Measurements from ENCODE around the gene RAB20. TPM values are rescaled to one million over a fixed set of nuclear protein-coding genes. Genes with fewer than 3 reads are reported as not detected.
"Not testable (repeated sequence)": the region's sequence is repeated elsewhere in the genome, so short reads cannot be mapped to it uniquely, and the experiment has no call there.

RAB20 gene
- total and polyA plus RNA-seq, 7 experiments from 2014 or later = 1.3 to 13.6 (median 4.0) TPM

GRCh38 chr13:110535526-110535925, 26.0 kb downstream of the RAB20 start:
- Histone ChIP-seq H3K27me3 (ENCODE audit: control insufficient read depth in 2 of 2, insufficient read depth in 2 of 2, low read length in 2 of 2) (no peaks in the 10 kb centered on the region), H3K4me3 (ENCODE audit: low read length) (no peak overlapping the region), H3K4me1 (ENCODE audit: control insufficient read depth in 2 of 2, insufficient read depth in 2 of 2, low read length in 2 of 2) (peaks cover 0 to 4% of the 10 kb centered on the region in 2 donors), H3K27ac (ENCODE audit: low read depth, low read length) (no peak overlapping the region), H3K36me3 (ENCODE audit: control insufficient read depth in 2 of 3, insufficient read depth in 3 of 3, low read length in 3 of 3) (no peaks in the 10 kb centered on the region), H3K9me3 (ENCODE audit: control insufficient read depth in 2 of 3, low read length in 3 of 3) (no peaks in the 10 kb centered on the region)
- ChIA-PET CTCF (no interaction called here), POLR2A (no interaction called here)
- Mint-ChIP-seq H3K9me3 (peaks cover 0 to 1% (median 0%) of the 10 kb centered on the region in 11 donors), H3K27ac (peak overlapping the region in 1 of 9 donors; percentile 46), H3K4me1 (peaks cover 6 to 23% (median 22%) of the 10 kb centered on the region in 7 donors), H3K36me3 (peaks cover 0 to 8% (median 2%) of the 10 kb centered on the region in 5 donors), H3K27me3 (no peaks in the 10 kb centered on the region), H3K4me3 (no peak overlapping the region)
- DNase-seq (no peak), ATAC-seq (no peak)
- intact Hi-C loops (cut with micrococcal nuclease) = no loop called here

GRCh38 chr13:110533771-110534670, 27.5 kb downstream of the RAB20 start:
- no peak for DNase-seq

GRCh38 chr13:110532258-110532657, 29.3 kb downstream of the RAB20 start:
- H3K27me3 Mint-ChIP-seq; intact Hi-C loops (cut with micrococcal nuclease); DNase-seq; H3K27ac Mint-ChIP-seq; H3K4me3 ChIP-seq (ENCODE audit: low read length); H3K27ac ChIP-seq (ENCODE audit: low read depth, low read length); H3K36me3 ChIP-seq (ENCODE audit: control insufficient read depth in 2 of 3, insufficient read depth in 3 of 3, low read length in 3 of 3); H3K9me3 Mint-ChIP-seq; H3K4me3 Mint-ChIP-seq; ATAC-seq; H3K27me3 ChIP-seq (ENCODE audit: control insufficient read depth in 2 of 2, insufficient read depth in 2 of 2, low read length in 2 of 2); H3K4me1 ChIP-seq (ENCODE audit: control insufficient read depth in 2 of 2, insufficient read depth in 2 of 2, low read length in 2 of 2); POLR2A ChIA-PET; CTCF ChIA-PET; H3K36me3 Mint-ChIP-seq; H3K9me3 ChIP-seq (ENCODE audit: control insufficient read depth in 2 of 3, low read length in 3 of 3): not testable (repeated sequence)
- peaks cover 0 to 15% (median 12%) of the 10 kb centered on the region in 7 donors for H3K4me1 Mint-ChIP-seq

More at GRCh38 chr13:110533771-110534670, 27.5 kb downstream of the RAB20 start:
- Mint-ChIP-seq H3K27ac (no peak overlapping the region), H3K36me3 (peaks cover 0 to 10% (median 0%) of the 10 kb centered on the region in 5 donors), H3K27me3 (no peaks in the 10 kb centered on the region), H3K9me3 (peaks cover 0 to 3% (median 0%) of the 10 kb centered on the region in 11 donors), H3K4me3 (no peak overlapping the region), H3K4me1 (peaks cover 5 to 23% (median 21%) of the 10 kb centered on the region in 7 donors)
- ATAC-seq = no peak
- ChIA-PET POLR2A (no interaction called here), CTCF (no interaction called here)
- no peaks in the 10 kb centered on the region for H3K9me3 ChIP-seq (ENCODE audit: control insufficient read depth in 2 of 3, low read length in 3 of 3)
- intact Hi-C loops (cut with micrococcal nuclease) = no loop called here
- peaks cover 0 to 4% of the 10 kb centered on the region in 2 donors for H3K4me1 ChIP-seq (ENCODE audit: control insufficient read depth in 2 of 2, insufficient read depth in 2 of 2, low read length in 2 of 2)
- H3K27ac ChIP-seq (ENCODE audit: low read depth, low read length) = no peak overlapping the region
- H3K4me3 ChIP-seq (ENCODE audit: low read length) = no peak overlapping the region
- H3K27me3 ChIP-seq (ENCODE audit: control insufficient read depth in 2 of 2, insufficient read depth in 2 of 2, low read length in 2 of 2) = no peaks in the 10 kb centered on the region
- H3K36me3 ChIP-seq (ENCODE audit: control insufficient read depth in 2 of 3, insufficient read depth in 3 of 3, low read length in 3 of 3) = no peaks in the 10 kb centered on the region

- CTCF ChIA-PET = no interaction called here
- no peaks in the 10 kb centered on the region for H3K27me3 ChIP-seq (ENCODE audit: control insufficient read depth in 2 of 2, insufficient read depth in 2 of 2, low read length in 2 of 2)
- H3K9me3 ChIP-seq (ENCODE audit: control insufficient read depth in 2 of 3, low read length in 3 of 3) = no peaks in the 10 kb centered on the region
- H3K9me3 Mint-ChIP-seq = peaks cover 0 to 3% (median 0%) of the 10 kb centered on the region in 11 donors
- peaks cover 0 to 14% (median 12%) of the 10 kb centered on the region in 7 donors for H3K4me1 Mint-ChIP-seq
- no peaks in the 10 kb centered on the region for H3K36me3 ChIP-seq (ENCODE audit: control insufficient read depth in 2 of 3, insufficient read depth in 3 of 3, low read length in 3 of 3)
- ATAC-seq = no peak
- peaks cover 0 to 7% (median 0%) of the 10 kb centered on the region in 5 donors for H3K36me3 Mint-ChIP-seq
- H3K27ac ChIP-seq (ENCODE audit: low read depth, low read length) = no peak overlapping the region
- no peak overlapping the region for H3K27ac Mint-ChIP-seq
- no peak overlapping the region for H3K4me3 ChIP-seq (ENCODE audit: low read length)
- POLR2A ChIA-PET = no interaction called here
- peaks cover 0 to 2% (median 0%) of the 10 kb centered on the region in 5 donors for H3K27me3 Mint-ChIP-seq
- H3K4me1 ChIP-seq (ENCODE audit: control insufficient read depth in 2 of 2, insufficient read depth in 2 of 2, low read length in 2 of 2) = peaks cover 0 to 4% of the 10 kb centered on the region in 2 donors
- no peak overlapping the region for H3K4me3 Mint-ChIP-seq
- intact Hi-C loops (cut with micrococcal nuclease) = no loop called here
- DNase-seq = no peak
Measured at GRCh38 chr13:110531671-110532083, 29.8 kb downstream of the RAB20 start.

- CTCF ChIA-PET = no interaction called here
- no peak overlapping the region for H3K4me3 ChIP-seq (ENCODE audit: low read length)
- peaks cover 0 to 15% (median 12%) of the 10 kb centered on the region in 7 donors for H3K4me1 Mint-ChIP-seq
Measured at GRCh38 chr13:110531100-110531499, 30.4 kb downstream of the RAB20 start.

GRCh38 chr13:110529522-110530311, 31.8 kb downstream of the RAB20 start:
- Histone ChIP-seq H3K4me3 (ENCODE audit: low read length) (no peak overlapping the region), H3K4me1 (ENCODE audit: control insufficient read depth in 2 of 2, insufficient read depth in 2 of 2, low read length in 2 of 2) (peaks cover 5 to 16% of the 10 kb centered on the region in 2 donors), H3K27me3 (ENCODE audit: control insufficient read depth in 2 of 2, insufficient read depth in 2 of 2, low read length in 2 of 2) (no peaks in the 10 kb centered on the region), H3K27ac (ENCODE audit: low read depth, low read length) (no peak overlapping the region), H3K9me3 (ENCODE audit: control insufficient read depth in 2 of 3, low read length in 3 of 3) (no peaks in the 10 kb centered on the region), H3K36me3 (ENCODE audit: control insufficient read depth in 2 of 3, insufficient read depth in 3 of 3, low read length in 3 of 3) (no peaks in the 10 kb centered on the region)
- no peak for ATAC-seq
- ChIA-PET POLR2A (no interaction called here), CTCF (no interaction called here)
- peaks cover 0 to 3% (median 0%) of the 10 kb centered on the region in 11 donors for H3K9me3 Mint-ChIP-seq
- no peak overlapping the region for H3K4me3 Mint-ChIP-seq
- H3K36me3 Mint-ChIP-seq = peaks cover 0 to 7% (median 0%) of the 10 kb centered on the region in 5 donors
- H3K27me3 Mint-ChIP-seq = peaks cover 0 to 2% (median 0%) of the 10 kb centered on the region in 5 donors
- no peak overlapping the region for H3K27ac Mint-ChIP-seq
- no peak for DNase-seq
- peaks cover 8 to 24% (median 22%) of the 10 kb centered on the region in 7 donors for H3K4me1 Mint-ChIP-seq
- intact Hi-C loops (cut with micrococcal nuclease) = loop anchor here in 1 of 2 donors (5.0 kb wide), 1 partner anchor 33 kb away; the partner anchor contains the start of gene RAB20

More at GRCh38 chr13:110531100-110531499, 30.4 kb downstream of the RAB20 start:
- H3K27me3 ChIP-seq (ENCODE audit: control insufficient read depth in 2 of 2, insufficient read depth in 2 of 2, low read length in 2 of 2) = no peaks in the 10 kb centered on the region
- H3K4me3 Mint-ChIP-seq = no peak overlapping the region
- H3K27ac Mint-ChIP-seq = no peak overlapping the region
- POLR2A ChIA-PET = no interaction called here
- no peaks in the 10 kb centered on the region for H3K36me3 ChIP-seq (ENCODE audit: control insufficient read depth in 2 of 3, insufficient read depth in 3 of 3, low read length in 3 of 3)
- H3K9me3 ChIP-seq (ENCODE audit: control insufficient read depth in 2 of 3, low read length in 3 of 3) = no peaks in the 10 kb centered on the region
- DNase-seq = no peak
- H3K27me3 Mint-ChIP-seq = peaks cover 0 to 2% (median 0%) of the 10 kb centered on the region in 5 donors
- peaks cover 0 to 3% (median 0%) of the 10 kb centered on the region in 11 donors for H3K9me3 Mint-ChIP-seq
- intact Hi-C loops (cut with micrococcal nuclease) = no loop called here
- ATAC-seq = no peak
- H3K27ac ChIP-seq (ENCODE audit: low read depth, low read length) = no peak overlapping the region
- peaks cover 0 to 7% (median 0%) of the 10 kb centered on the region in 5 donors for H3K36me3 Mint-ChIP-seq
- H3K4me1 ChIP-seq (ENCODE audit: control insufficient read depth in 2 of 2, insufficient read depth in 2 of 2, low read length in 2 of 2) = peaks cover 0 to 2% of the 10 kb centered on the region in 2 donors

All from naive thymus-derived CD4-positive, alpha-beta T cell (primary cell).